CD4-positive, alpha-beta T cell treated with Interleukin-17A for 1 hour (primary cell): Measurements from ENCODE around the gene SLC26A11.

Experiments used
- DNase-seq: peaks from one replicate; pipeline ENCODE4 v3.0.0-alpha.2; 2020

The SLC26A11 gene

GRCh38 chr17:80220054-80220735 is at the start of gene SLC26A11, which contains the start of gene SGSH:
Gene SLC26A11, plus strand, starts transcription at chr17:80220427. Its CDS starts 1,134 bp downstream, at chr17:80221561.
Gene SGSH, minus strand, starts transcription at chr17:80220333. Its CDS starts 20 bp downstream, at chr17:80220313.
- DNase-seq = peak; percentile 56

DNA sequence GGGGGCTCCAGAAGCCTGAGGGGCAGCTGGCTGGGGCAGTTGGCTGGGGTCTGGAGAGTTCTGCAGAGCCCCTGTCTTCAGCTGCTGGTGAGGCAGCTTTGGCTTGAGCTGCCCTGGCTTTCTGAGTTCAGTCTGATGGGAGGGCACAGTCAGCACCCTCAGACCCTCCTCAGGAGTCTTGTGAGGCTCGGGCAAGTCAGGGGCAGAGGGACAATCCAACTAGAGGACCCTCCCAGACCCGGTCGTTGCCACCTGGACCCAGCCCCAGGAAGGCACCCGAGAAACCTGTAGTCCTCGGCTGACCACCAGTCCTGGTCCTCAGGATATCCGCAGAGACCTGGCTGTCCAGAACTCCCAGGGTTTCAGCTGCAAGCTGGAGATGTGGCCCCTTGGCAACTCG is 48.5 kb upstream of the SLC26A11 start:
- no peak for DNase-seq

GRCh38 chr17:80173126-80173525 is 47.1 kb upstream of the SLC26A11 start:
- no peak for DNase-seq

- DNase-seq = no peak
Observed at GRCh38 chr17:80173916-80174315, 46.3 kb upstream of the SLC26A11 start.

DNA sequence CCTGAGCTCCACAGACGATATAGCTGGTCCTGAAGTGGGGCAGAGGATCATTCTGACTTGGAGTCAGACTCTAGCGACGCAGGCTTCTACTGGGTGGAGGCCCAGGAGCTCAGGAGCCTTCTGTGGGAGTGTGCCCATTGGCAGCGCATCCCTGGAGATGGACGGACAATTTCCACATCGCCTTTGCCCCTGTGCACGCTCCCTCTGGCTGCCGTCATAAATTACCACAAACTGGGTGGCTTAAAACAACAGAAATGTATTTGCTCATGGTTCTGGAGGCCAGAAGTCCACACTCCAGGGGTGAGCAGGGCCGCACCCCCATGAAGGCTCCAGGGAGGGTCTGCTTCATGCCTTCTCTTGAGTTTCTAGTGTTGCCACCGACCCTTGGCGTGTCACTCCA is 43.5 kb upstream of the SLC26A11 start:
- no peak for DNase-seq

DNA sequence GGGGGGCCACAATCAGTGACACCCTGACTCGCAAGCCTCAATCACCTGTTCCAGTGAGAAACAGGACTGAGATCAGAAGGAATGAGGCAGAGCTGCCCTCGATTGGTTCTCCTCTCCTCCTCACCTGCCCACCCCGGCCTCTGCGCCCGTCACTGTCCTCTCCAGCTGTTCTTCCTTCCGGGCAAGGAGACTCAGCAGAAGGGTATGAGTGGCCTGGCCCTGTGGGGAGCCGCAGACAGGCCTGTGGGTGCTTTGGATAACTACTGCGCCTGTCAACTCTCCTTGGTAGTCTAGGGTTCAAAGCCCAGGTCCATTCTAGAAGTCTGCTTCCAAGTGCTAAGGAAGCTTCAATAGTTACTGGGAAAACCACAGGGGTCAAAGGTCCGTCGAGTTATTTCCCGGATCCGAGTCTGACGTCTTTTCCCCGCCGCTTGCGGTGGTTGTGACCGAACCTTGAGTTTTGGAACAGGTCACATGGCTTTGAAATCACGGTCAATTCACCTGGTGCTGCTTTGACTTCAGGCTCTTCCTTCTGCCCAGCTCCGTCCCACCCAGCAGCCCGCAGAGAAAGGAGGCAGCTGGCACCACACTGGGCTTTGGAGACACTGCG is 42.1 kb upstream of the SLC26A11 start:
- DNase-seq = no peak

GRCh38 chr17:80180192-80180591 is 40.0 kb upstream of the SLC26A11 start:
- DNase-seq = no peak

DNA sequence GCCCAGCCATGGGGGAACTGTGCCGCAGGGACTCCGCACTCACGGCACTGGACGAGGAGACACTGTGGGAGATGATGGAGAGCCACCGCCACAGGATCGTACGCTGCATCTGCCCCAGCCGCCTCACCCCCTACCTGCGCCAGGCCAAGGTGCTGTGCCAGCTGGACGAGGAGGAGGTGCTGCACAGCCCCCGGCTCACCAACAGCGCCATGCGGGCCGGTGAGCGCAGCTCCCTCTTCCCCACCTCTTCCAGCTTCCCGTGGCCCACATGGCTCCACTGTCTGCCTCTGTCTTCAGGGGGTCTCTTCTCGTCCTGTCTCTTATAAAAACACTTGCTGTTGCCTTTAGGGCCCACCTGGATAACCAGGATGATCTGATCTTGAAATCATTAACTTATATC is 38.8 kb upstream of the SLC26A11 start:
- no peak for DNase-seq

GRCh38 chr17:80182118-80182844 is 37.9 kb upstream of the SLC26A11 start:
- no peak for DNase-seq

DNA sequence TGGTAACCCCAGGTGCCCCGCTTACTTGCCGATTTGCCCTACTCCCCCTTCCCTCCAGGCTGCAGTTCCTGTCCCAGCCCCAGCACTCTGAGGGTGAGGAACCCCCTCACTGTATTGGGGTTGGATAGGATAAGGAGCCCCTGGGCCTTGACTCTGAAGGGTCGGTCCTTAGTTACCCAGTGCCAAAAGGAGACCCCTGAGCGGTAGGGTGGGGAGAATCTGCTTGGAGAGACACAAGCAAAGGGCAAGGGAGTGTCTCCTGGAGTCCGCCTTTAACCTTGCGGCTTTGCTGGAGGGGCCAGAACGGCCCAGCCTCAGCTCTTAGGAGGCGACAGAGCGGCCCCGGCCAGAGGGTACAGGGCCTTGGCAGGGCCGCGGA is 37.4 kb upstream of the SLC26A11 start:
- no peak for DNase-seq

GRCh38 chr17:80183581-80184422 is 36.4 kb upstream of the SLC26A11 start:
- DNase-seq = no peak

- DNase-seq = no peak
Observed at GRCh38 chr17:80184423-80184714, 35.9 kb upstream of the SLC26A11 start.

GRCh38 chr17:80185968-80186367 is 34.3 kb upstream of the SLC26A11 start:
- no peak for DNase-seq

- DNase-seq = no peak
Observed at GRCh38 chr17:80187090-80187489, 33.1 kb upstream of the SLC26A11 start.

DNA sequence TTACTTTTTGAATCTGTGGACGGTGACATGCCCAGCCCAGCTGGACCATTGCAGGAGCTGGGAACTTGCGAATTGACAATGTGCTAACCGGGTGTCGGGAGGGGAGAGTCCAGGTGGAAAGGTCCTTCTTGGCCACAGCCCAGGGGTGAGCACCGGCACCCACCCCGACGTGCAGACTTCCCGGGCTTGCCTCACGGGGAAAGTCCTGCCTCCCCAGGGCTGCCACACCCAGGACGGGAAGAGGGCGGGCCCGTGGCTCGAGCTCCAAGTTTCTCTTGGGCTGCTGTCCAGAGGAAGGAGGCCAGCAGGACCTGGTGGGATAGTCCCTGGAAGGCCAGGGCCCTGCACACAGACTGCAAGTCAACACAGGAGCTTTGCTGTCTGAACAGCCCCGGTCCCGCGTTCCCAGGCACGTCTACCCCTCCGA is 32.7 kb upstream of the SLC26A11 start:
- no peak for DNase-seq

- DNase-seq = no peak
Observed at GRCh38 chr17:80189611-80190010, 30.6 kb upstream of the SLC26A11 start.

- no peak for DNase-seq
Observed at GRCh38 chr17:80190716-80191115, 29.5 kb upstream of the SLC26A11 start.

GRCh38 chr17:80191192-80191591 is 29.0 kb upstream of the SLC26A11 start:
- no peak for DNase-seq

- no peak for DNase-seq
Observed at GRCh38 chr17:80191865-80192661, 28.2 kb upstream of the SLC26A11 start.

DNA sequence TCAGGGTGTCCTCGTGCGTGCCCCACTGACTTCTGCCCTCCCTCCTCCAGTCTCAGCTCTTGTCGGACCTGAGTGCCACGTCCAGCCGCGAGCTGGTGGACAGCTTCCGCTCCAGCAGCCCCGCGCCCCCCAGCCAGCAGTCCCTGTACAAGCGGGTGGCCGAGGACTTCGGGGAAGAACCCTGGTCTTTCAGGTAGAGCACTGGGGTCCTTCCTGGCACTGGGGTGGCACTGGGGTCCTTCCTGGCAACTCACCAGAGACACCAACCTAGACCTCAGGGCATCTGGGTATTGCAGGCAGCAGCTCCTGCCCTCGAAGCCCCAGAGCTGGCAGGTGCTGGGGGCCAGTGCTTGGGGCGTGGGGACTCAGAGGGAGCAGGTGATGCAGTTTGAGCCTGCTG is 25.1 kb upstream of the SLC26A11 start:
- DNase-seq = no peak

GRCh38 chr17:80195671-80196529 is 24.3 kb upstream of the SLC26A11 start:
- peak; percentile 69 for DNase-seq
